Mucosa of rectum (tissue), 2 donors: ENCODE measurements around the gene SLC51A.
"Not testable (repeated sequence)": the region's sequence is repeated elsewhere in the genome, so short reads cannot be mapped to it uniquely, and the experiment has no call there.

ENCODE experiments used
- H3K27ac ChIP-seq, 2 donors: one replicate each; pipeline ENCODE4 v1.7.0; 2013; ENCODE audit warnings: inconsistent platforms in 2 of 2, low read depth in 2 of 2, low read length in 2 of 2
- H3K27me3 ChIP-seq, 2 donors: one replicate each; pipeline ENCODE4 v1.7.0; 2013; ENCODE audit warnings: low read length in 2 of 2; ENCODE audit not compliant: control insufficient read depth in 2 of 2, insufficient read depth in 2 of 2
- H3K36me3 ChIP-seq, 2 donors: one replicate each; pipeline ENCODE4 v1.7.0; 2013; ENCODE audit warnings: low read length in 2 of 2; ENCODE audit not compliant: control insufficient read depth in 2 of 2, insufficient read depth in 2 of 2
- H3K4me1 ChIP-seq, 2 donors: one replicate each; pipeline ENCODE4 v1.7.0; 2013; ENCODE audit warnings: low read length in 2 of 2, mild to moderate bottlenecking in 1 of 2; ENCODE audit not compliant: control insufficient read depth in 2 of 2, insufficient read depth in 2 of 2
- H3K4me3 ChIP-seq, 2 donors: one replicate each; pipeline ENCODE4 v1.7.0; 2013; ENCODE audit warnings: low read length in 2 of 2
- H3K9ac ChIP-seq, 2 donors: one replicate each; pipeline ENCODE4 v1.7.0; 2013; ENCODE audit warnings: low read length in 2 of 2, low read depth in 1 of 2, mild to moderate bottlenecking in 1 of 2
- H3K9me3 ChIP-seq, 2 donors: one replicate each; pipeline ENCODE4 v1.7.0; 2013; ENCODE audit warnings: low read length in 2 of 2; ENCODE audit not compliant: control insufficient read depth in 2 of 2
- donor health status: healthy.
- donor health status: Normal muscosa, but diverticular disease.

Gene SLC51A

DNA sequence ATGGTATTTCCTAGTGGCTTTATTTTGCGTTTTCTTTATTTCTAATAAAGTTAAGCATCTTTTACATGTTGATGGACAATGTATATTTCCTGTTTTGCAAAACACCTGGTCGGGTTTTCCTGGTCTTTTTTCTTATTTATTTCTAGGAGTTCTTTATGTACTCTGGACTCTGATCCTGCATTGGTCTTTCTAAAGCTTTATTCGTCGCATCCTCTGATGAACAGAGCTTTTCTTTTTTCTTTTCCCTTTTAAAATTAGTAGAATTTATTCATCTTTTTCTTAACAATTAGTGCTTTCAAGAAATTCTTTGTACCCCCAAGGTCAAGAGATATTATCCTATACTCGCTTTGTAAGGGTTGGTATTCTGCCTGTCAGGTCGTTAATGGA lies 37.3 kb upstream of the SLC51A start:
- H3K36me3 ChIP-seq = no peaks in the 10 kb centered on the region
- H3K9ac ChIP-seq = peak overlapping the region in 1 of 2 donors; percentile 56
- H3K4me1 ChIP-seq = peaks cover 32 to 45% of the 10 kb centered on the region in 2 donors
- H3K27ac ChIP-seq = peak overlapping the region; percentile 77 to 84
- peak overlapping the region in 1 of 2 donors; percentile 32 for H3K4me3 ChIP-seq
- H3K9me3 ChIP-seq = no peaks in the 10 kb centered on the region
- no peaks in the 10 kb centered on the region for H3K27me3 ChIP-seq

- H3K36me3 ChIP-seq = no peaks in the 10 kb centered on the region
Observed at GRCh38 chr3:196179380-196180308, 36.7 kb upstream of the SLC51A start.

GRCh38 chr3:196180346-196180745 lies 36.0 kb upstream of the SLC51A start:
- peak overlapping the region; percentile 1 to 37 for H3K4me3 ChIP-seq
- H3K27me3 ChIP-seq = no peaks in the 10 kb centered on the region
- peak overlapping the region; percentile 77 to 84 for H3K27ac ChIP-seq
- H3K36me3 ChIP-seq = no peaks in the 10 kb centered on the region
- peaks cover 36 to 48% of the 10 kb centered on the region in 2 donors for H3K4me1 ChIP-seq
- no peaks in the 10 kb centered on the region for H3K9me3 ChIP-seq
- H3K9ac ChIP-seq = peak overlapping the region in 1 of 2 donors; percentile 56

More at GRCh38 chr3:196179380-196180308, 36.7 kb upstream of the SLC51A start:
- Histone ChIP-seq H3K9me3 (no peaks in the 10 kb centered on the region), H3K9ac (peak overlapping the region; percentile 19 to 56), H3K27ac (peak overlapping the region; percentile 77 to 84), H3K4me3 (peak overlapping the region; percentile 1 to 37), H3K4me1 (peaks cover 36 to 48% of the 10 kb centered on the region in 2 donors), H3K27me3 (no peaks in the 10 kb centered on the region)

- H3K36me3 ChIP-seq = no peaks in the 10 kb centered on the region
- H3K27ac ChIP-seq = no peak overlapping the region
- H3K9me3 ChIP-seq = no peaks in the 10 kb centered on the region
- H3K4me3 ChIP-seq = no peak overlapping the region
- no peaks in the 10 kb centered on the region for H3K27me3 ChIP-seq
- no peak overlapping the region for H3K9ac ChIP-seq
- H3K4me1 ChIP-seq = peaks cover 36 to 48% of the 10 kb centered on the region in 2 donors
Observed at GRCh38 chr3:196181127-196181546, 35.2 kb upstream of the SLC51A start.

- not testable (repeated sequence) for H3K9me3 ChIP-seq, H3K36me3 ChIP-seq, H3K27me3 ChIP-seq, H3K4me3 ChIP-seq
- peak overlapping the region; percentile 90 to 94 for H3K27ac ChIP-seq
- peaks cover 25 to 37% of the 10 kb centered on the region in 2 donors for H3K4me1 ChIP-seq
- H3K9ac ChIP-seq = peak overlapping the region in 1 of 2 donors; percentile 31
Observed at GRCh38 chr3:196184169-196184432, 32.2 kb upstream of the SLC51A start.

- Histone ChIP-seq H3K9me3 (no peaks in the 10 kb centered on the region), H3K9ac (no peak overlapping the region), H3K36me3 (no peaks in the 10 kb centered on the region), H3K27ac (peak overlapping the region in 1 of 2 donors; percentile 9), H3K27me3 (no peaks in the 10 kb centered on the region), H3K4me3 (no peak overlapping the region), H3K4me1 (peaks cover 21 to 33% of the 10 kb centered on the region in 2 donors)
Observed at GRCh38 chr3:196184881-196185280, 31.5 kb upstream of the SLC51A start.

DNA sequence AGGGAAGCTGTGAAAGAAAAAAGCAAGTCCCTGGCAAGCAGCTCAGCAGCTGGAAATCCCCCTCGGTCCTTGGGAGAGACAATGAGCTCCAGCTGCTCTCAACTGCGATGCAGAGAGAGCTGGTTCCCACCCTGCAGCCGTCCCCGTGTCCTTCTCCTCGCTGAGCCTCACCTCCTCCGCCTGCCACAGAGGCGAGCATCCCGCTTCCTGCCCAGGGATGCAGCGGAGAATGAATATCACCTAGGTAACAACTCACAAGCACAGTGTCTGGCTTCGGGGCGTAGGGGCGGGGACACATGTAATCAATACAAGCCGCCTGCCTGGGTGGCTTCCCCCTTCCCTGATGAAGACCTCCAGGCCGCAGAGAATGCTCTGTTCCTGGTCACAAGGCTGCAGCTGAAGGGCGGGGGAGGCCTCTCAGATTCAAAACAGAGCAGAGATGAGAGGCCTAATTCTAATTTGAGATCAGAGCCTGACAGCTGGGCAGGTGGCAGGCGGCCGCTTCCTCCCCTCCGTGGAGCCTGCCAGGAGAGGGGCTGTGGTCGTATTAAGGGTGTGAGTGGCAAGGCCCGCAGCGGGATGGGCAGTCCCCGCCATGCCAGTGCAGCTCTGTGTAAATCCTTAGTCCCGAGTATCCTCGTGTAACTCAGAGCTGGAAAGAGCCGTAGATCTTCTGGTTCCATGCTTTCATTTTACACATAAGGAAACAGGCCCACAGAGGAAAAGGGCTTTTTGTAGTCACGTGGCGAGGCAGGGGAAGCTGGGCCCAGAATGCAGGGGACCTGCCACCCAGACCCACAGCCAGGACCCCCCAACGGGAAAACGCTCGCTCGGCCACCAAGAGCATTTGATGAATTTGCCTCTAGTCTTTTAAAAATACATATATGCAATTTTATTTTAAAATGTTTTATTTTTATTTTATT lies 29.4 kb upstream of the SLC51A start:
- Histone ChIP-seq H3K27ac (peak overlapping the region in 1 of 2 donors; percentile 56), H3K4me1 (peaks cover 19 to 27% of the 10 kb centered on the region in 2 donors), H3K4me3 (peak overlapping the region in 1 of 2 donors; percentile 38), H3K27me3 (no peaks in the 10 kb centered on the region), H3K9me3 (no peaks in the 10 kb centered on the region), H3K9ac (peak overlapping the region in 1 of 2 donors; percentile 41), H3K36me3 (no peaks in the 10 kb centered on the region)

GRCh38 chr3:196189566-196190347 lies 26.6 kb upstream of the SLC51A start:
- no peaks in the 10 kb centered on the region for H3K27me3 ChIP-seq
- H3K9me3 ChIP-seq = no peaks in the 10 kb centered on the region
- no peaks in the 10 kb centered on the region for H3K36me3 ChIP-seq
- H3K4me3 ChIP-seq = no peak overlapping the region
- H3K4me1 ChIP-seq = peaks cover 34 to 36% of the 10 kb centered on the region in 2 donors
- no peak overlapping the region for H3K27ac ChIP-seq
- H3K9ac ChIP-seq = peak overlapping the region in 1 of 2 donors; percentile 26

DNA sequence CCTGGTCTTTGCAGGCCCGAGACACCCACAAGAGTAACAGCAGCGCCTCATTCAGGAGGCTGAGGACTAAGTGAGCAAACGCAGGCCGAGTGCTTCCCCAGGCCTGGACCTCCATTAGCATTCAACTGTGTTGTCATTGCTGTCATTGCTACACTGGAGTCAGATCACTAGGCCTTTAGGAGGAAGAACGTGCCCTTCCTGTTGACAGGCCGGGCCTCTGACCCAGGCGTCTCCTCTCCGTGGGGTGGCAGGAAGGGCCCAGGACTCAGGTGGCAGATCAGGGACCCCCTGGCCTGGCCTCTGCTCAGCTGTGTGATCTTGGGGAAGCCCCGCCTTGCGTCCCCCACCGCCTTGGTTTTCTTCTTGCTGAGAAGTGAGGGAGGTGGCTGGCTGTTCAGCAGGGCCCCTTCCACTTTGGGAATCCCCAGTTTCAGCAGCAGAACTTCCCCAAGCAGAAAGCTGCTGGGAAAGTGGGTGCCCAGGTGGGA lies 24.3 kb upstream of the SLC51A start:
- peak overlapping the region; percentile 29 to 63 for H3K9ac ChIP-seq

More for the DNA sequence above, 24.3 kb upstream of the SLC51A start:
- no peaks in the 10 kb centered on the region for H3K36me3 ChIP-seq
- H3K27ac ChIP-seq = peak overlapping the region; percentile 78 to 85
- H3K4me3 ChIP-seq = no peak overlapping the region
- H3K4me1 ChIP-seq = peaks cover 36 to 47% of the 10 kb centered on the region in 2 donors
- H3K9me3 ChIP-seq = no peaks in the 10 kb centered on the region
- H3K27me3 ChIP-seq = no peaks in the 10 kb centered on the region
